ENCODE measurements around the gene C2orf66. TPM values are rescaled to one million over a fixed set of nuclear protein-coding genes. Genes with fewer than 3 reads are reported as not detected.

The C2orf66 gene
- total and polyA plus RNA-seq, 2 of the 4 experiments (the other 2 are of a cell fraction), result 0.27 TPM; not detected in 1

GRCh38 chr2:196853301-196854087 is 44.3 kb upstream of the C2orf66 start:
- WGBS, 2 experiments (ENCODE audit: extremely low coverage in 2 of 2, insufficient read length in 1 of 2), result no CpG with 5 or more reads among the region's 4 CpGs
- dilution Hi-C loops (cut with HindIII; ENCODE audit: low sequenced_read_pairs, unreplicated experiment) (no loop called here), intact Hi-C loops (cut with micrococcal nuclease) (loop anchor here (5.0 to 10.0 kb wide), 2 partner anchors 74 to 261 kb away; partner anchors contain the start of gene PGAP1), in situ Hi-C loops (cut with MboI; ENCODE audit: low sequenced_read_pairs) (no loop called here)
- no peaks in the 10 kb centered on the region for H3K4me1 ChIP-seq (ENCODE audit: control insufficient read depth, insufficient read depth, low read length)
- H3K56ac ChIP-seq (ENCODE audit: extremely low read depth, insufficient read depth, low read length), result no peak overlapping the region
- no peak overlapping the region for H2BK5ac ChIP-seq (ENCODE audit: low read depth, low read length, poor library complexity, severe bottlenecking)
- H3K27me3 ChIP-seq (ENCODE audit: control insufficient read depth, insufficient read depth, low read length), result no peaks in the 10 kb centered on the region
- H2AK5ac ChIP-seq (ENCODE audit: low read depth, low read length), result no peak overlapping the region
- no peak overlapping the region for H2BK15ac ChIP-seq (ENCODE audit: low read depth, low read length)
- H3K18ac ChIP-seq (ENCODE audit: low read depth, low read length), result no peak overlapping the region
- no peak overlapping the region for H2AK9ac ChIP-seq (replicated peaks; ENCODE audit: low read depth, low read length, poor library complexity)
- no peak overlapping the region for H4K5ac ChIP-seq (ENCODE audit: low read depth, low read length)
- H4K8ac ChIP-seq (ENCODE audit: low read depth in 2 of 2, low read length in 2 of 2), result no peak overlapping the region
- CTCF ChIA-PET, result interaction anchor here (0.5 to 0.8 kb wide), 2 partner anchors 19 to 63 kb away, joined by 3 read pairs; no protein-coding TSS in a partner anchor
- no peaks in the 10 kb centered on the region; a peak in 1 of 4 replicates for H3K79me1 ChIP-seq (ENCODE audit: low read depth in 1 of 2, low read length in 2 of 2)
- H3K9me3 ChIP-seq (ENCODE audit: control insufficient read depth, insufficient read depth, low read length), result no peaks in the 10 kb centered on the region
- POLR2A ChIA-PET (ENCODE audit: unreplicated experiment), result interaction anchor here (0.6 kb wide), 1 partner anchor 24 kb away, joined by 6 read pairs; no protein-coding TSS in a partner anchor
- H3K4me3 ChIP-seq (ENCODE audit: insufficient read depth, low read depth, low read length), result no peak overlapping the region
- no peak overlapping the region for H3K23ac ChIP-seq (ENCODE audit: low read depth, low read length)
- no peak overlapping the region for H2AFZ ChIP-seq (replicated peaks; ENCODE audit: low read length, poor library complexity)
- BruUV-seq (replicated peaks), result no TSS peak
- no peak overlapping the region for H2BK20ac ChIP-seq (ENCODE audit: low read depth, low read length)
- no peaks in the 10 kb centered on the region for H4K20me1 ChIP-seq (ENCODE audit: insufficient read depth, low read length)
- no peak for DNase-seq
- H3K27ac ChIP-seq (ENCODE audit: insufficient read depth, low read length), result no peak overlapping the region
- no peak overlapping the region for H3K4ac ChIP-seq (ENCODE audit: low read depth, low read length)
- H2BK120ac ChIP-seq (ENCODE audit: low read depth, low read length), result no peak overlapping the region
- no peak overlapping the region for H3K14ac ChIP-seq (replicated peaks; ENCODE audit: low read depth, low read length)
- H3K36me3 ChIP-seq (ENCODE audit: control insufficient read depth, insufficient read depth, low read length), result no peaks in the 10 kb centered on the region
- no peak for TF ChIP-seq FOS (IDR thresholded peaks at IDR 0.05; ENCODE audit: low read depth, low read length)
- H3K9ac ChIP-seq (ENCODE audit: low read depth, low read length), result no peak overlapping the region
- H3K4me2 ChIP-seq (ENCODE audit: low read depth, low read length), result no peak overlapping the region
- no peak for ATAC-seq (ENCODE audit: low read depth)
- H4K91ac ChIP-seq (ENCODE audit: insufficient read depth, low read depth, low read length), result no peak overlapping the region
- H3K9me1 ChIP-seq (ENCODE audit: insufficient read depth, low read length), result no peaks in the 10 kb centered on the region

Measured in IMR-90 (cell line).